ENCODE data around the gene TWNK.

Gene TWNK

GRCh38 chr10:101036726-101037125 lies 49.4 kb downstream of the TWNK start:
- Histone ChIP-seq H3K9ac (ENCODE audit: low read length) (no peak overlapping the region), H3K4me3 (ENCODE audit: low read length) (no peak overlapping the region), H3K4me1 (ENCODE audit: low read length) (peaks cover 8% of the 10 kb centered on the region), H2AFZ (ENCODE audit: low read length) (no peak overlapping the region), H3K27ac (ENCODE audit: low read length) (no peak overlapping the region), H3K27me3 (replicated peaks; ENCODE audit: insufficient read depth, low read length) (peaks cover 37% of the 10 kb centered on the region), H3K79me2 (ENCODE audit: low read length) (no peaks in the 10 kb centered on the region), H4K20me1 (ENCODE audit: insufficient read depth, low read length) (no peaks in the 10 kb centered on the region), H3K36me3 (replicated peaks; ENCODE audit: insufficient read depth, low read length) (no peaks in the 10 kb centered on the region), H3K9me2 (replicated peaks; ENCODE audit: insufficient read depth, low read length) (no peaks in the 10 kb centered on the region), H3K4me2 (ENCODE audit: low read depth, low read length) (no peak overlapping the region), H3K9me3 (replicated peaks; ENCODE audit: insufficient read depth, low read length) (no peaks in the 10 kb centered on the region), H3F3A (ENCODE audit: insufficient read depth, low read length) (0 out of 2 replicates have a peak, but pooled peaks cover under 1% of the 10 kb centered on the region)
- TF ChIP-seq EZH2 (optimal IDR thresholded peaks at IDR 0.05; ENCODE audit: low read depth, low read length) = no peak
- no peak for TF ChIP-seq CTCF (IDR thresholded peaks at IDR 0.05; ENCODE audit: low read length)
- no peak for TF ChIP-seq EZH2phosphoT487 (IDR thresholded peaks at IDR 0.05; ENCODE audit: low read length)
- no peak for DNase-seq

GRCh38 chr10:101038484-101038883 lies 51.1 kb downstream of the TWNK start:
- H3K27me3 ChIP-seq (replicated peaks; ENCODE audit: insufficient read depth, low read length) = peaks cover 20% of the 10 kb centered on the region
- TF ChIP-seq EZH2phosphoT487 (IDR thresholded peaks at IDR 0.05; ENCODE audit: low read length) (no peak), CTCF (IDR thresholded peaks at IDR 0.05; ENCODE audit: low read length) (peak; percentile 22)
- H3K79me2 ChIP-seq (ENCODE audit: low read length) = no peaks in the 10 kb centered on the region
- H3K9ac ChIP-seq (ENCODE audit: low read length) = no peak overlapping the region
- H3K9me2 ChIP-seq (replicated peaks; ENCODE audit: insufficient read depth, low read length) = no peaks in the 10 kb centered on the region
- peaks cover 17% of the 10 kb centered on the region for H3K4me1 ChIP-seq (ENCODE audit: low read length)
- H3K27ac ChIP-seq (ENCODE audit: low read length) = no peak overlapping the region
- H3K9me3 ChIP-seq (replicated peaks; ENCODE audit: insufficient read depth, low read length) = no peaks in the 10 kb centered on the region
- no peaks in the 10 kb centered on the region for H3K36me3 ChIP-seq (replicated peaks; ENCODE audit: insufficient read depth, low read length)
- no peak overlapping the region for H3K4me3 ChIP-seq (ENCODE audit: low read length)
- H2AFZ ChIP-seq (ENCODE audit: low read length) = no peak overlapping the region
- H3K4me2 ChIP-seq (ENCODE audit: low read depth, low read length) = no peak overlapping the region
- no peak for DNase-seq
- H3F3A ChIP-seq (ENCODE audit: insufficient read depth, low read length) = peaks cover 7% of the 10 kb centered on the region; the same call in 1 of the 2 replicates
- H4K20me1 ChIP-seq (ENCODE audit: insufficient read depth, low read length) = no peaks in the 10 kb centered on the region

GRCh38 chr10:101040061-101040460 lies 52.7 kb downstream of the TWNK start:
- H3K36me3 ChIP-seq (replicated peaks; ENCODE audit: insufficient read depth, low read length) = no peaks in the 10 kb centered on the region
- H3K9me3 ChIP-seq (replicated peaks; ENCODE audit: insufficient read depth, low read length) = no peaks in the 10 kb centered on the region
- H3K4me1 ChIP-seq (ENCODE audit: low read length) = peaks cover 17% of the 10 kb centered on the region
- H3F3A ChIP-seq (ENCODE audit: insufficient read depth, low read length) = peaks cover 7% of the 10 kb centered on the region; the same call in 1 of the 2 replicates
- H3K4me3 ChIP-seq (ENCODE audit: low read length) = no peak overlapping the region
- no peak overlapping the region for H3K27ac ChIP-seq (ENCODE audit: low read length)
- H3K9ac ChIP-seq (ENCODE audit: low read length) = no peak overlapping the region
- H3K79me2 ChIP-seq (ENCODE audit: low read length) = no peaks in the 10 kb centered on the region
- H4K20me1 ChIP-seq (ENCODE audit: insufficient read depth, low read length) = no peaks in the 10 kb centered on the region
- H3K9me2 ChIP-seq (replicated peaks; ENCODE audit: insufficient read depth, low read length) = no peaks in the 10 kb centered on the region
- no peak overlapping the region for H2AFZ ChIP-seq (ENCODE audit: low read length)
- H3K4me2 ChIP-seq (ENCODE audit: low read depth, low read length) = no peak overlapping the region
- TF ChIP-seq EZH2 (optimal IDR thresholded peaks at IDR 0.05; ENCODE audit: low read depth, low read length) (no peak), EZH2phosphoT487 (IDR thresholded peaks at IDR 0.05; ENCODE audit: low read length) (no peak), CTCF (IDR thresholded peaks at IDR 0.05; ENCODE audit: low read length) (no peak)
- no peak for DNase-seq
- peaks cover 12% of the 10 kb centered on the region for H3K27me3 ChIP-seq (replicated peaks; ENCODE audit: insufficient read depth, low read length)

Measured in MM.1S (cell line).